D721Med (cell line): ENCODE data around the gene ZNF407.

ENCODE experiments used
- DNase-seq: peaks from one replicate; pipeline ENCODE4 v3.0.0; 2011; ENCODE audit warnings: low spot score; ENCODE audit not compliant: insufficient read length
- FAIRE-seq: peaks from 2 replicates; lab custom pipeline; 2011; peaks lifted over from hg19 to GRCh38; lab: Jason Lieb, UNC
- TF ChIP-seq, protein P1 (sequence below): IDR thresholded peaks from 2 replicates; pipeline ENCODE4 v1.5.1; 2012; ENCODE audit warnings: mild to moderate bottlenecking, control low read depth; ENCODE audit not compliant: insufficient read depth; ENCODE audit errors: missing control alignments

ZNF407 gene

DNA sequence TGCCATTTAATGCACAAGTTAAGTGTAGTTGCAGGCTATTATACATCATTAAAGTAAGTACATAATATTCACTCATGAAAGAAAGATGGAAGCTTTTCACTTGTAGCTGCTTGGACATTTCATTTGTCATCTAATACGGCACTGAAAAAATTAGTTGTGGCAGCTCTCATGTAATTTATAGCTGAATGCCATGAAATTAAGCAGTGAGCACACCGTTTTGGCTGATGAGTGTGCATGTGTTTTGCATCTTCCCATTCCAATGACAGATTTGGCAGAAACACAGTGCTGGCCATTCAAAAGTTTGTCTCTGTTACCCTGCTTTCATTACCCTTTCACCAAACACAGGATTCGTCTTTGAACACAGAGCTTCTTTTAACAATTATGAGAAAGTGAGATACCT, 437.3 kb downstream of the ZNF407 start:
- FAIRE-seq = no peak
- no peak for DNase-seq
- TF ChIP-seq, protein P1, sequence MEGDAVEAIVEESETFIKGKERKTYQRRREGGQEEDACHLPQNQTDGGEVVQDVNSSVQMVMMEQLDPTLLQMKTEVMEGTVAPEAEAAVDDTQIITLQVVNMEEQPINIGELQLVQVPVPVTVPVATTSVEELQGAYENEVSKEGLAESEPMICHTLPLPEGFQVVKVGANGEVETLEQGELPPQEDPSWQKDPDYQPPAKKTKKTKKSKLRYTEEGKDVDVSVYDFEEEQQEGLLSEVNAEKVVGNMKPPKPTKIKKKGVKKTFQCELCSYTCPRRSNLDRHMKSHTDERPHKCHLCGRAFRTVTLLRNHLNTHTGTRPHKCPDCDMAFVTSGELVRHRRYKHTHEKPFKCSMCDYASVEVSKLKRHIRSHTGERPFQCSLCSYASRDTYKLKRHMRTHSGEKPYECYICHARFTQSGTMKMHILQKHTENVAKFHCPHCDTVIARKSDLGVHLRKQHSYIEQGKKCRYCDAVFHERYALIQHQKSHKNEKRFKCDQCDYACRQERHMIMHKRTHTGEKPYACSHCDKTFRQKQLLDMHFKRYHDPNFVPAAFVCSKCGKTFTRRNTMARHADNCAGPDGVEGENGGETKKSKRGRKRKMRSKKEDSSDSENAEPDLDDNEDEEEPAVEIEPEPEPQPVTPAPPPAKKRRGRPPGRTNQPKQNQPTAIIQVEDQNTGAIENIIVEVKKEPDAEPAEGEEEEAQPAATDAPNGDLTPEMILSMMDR = no peak

DNA sequence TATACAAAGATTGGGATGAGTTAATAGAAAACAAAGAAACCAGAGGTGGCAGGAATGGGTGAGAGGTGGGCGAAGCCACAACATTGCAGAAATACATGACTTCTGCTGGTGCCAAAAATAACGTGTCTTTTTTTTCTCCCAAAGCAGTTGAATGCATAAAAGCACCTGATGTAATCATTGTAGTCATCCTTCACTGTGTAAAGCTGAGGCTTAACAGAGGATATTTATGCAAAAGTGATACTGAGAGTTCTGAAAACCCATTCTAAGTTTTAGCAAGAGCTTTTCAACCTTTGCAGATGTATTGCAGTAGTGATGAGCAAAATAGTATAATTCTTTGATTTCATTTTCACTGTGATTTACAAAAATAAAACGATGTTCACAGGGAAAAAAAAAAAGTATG, 438.3 kb downstream of the ZNF407 start:
- DNase-seq = no peak
- FAIRE-seq = no peak
- TF ChIP-seq, protein P1 = no peak

DNA sequence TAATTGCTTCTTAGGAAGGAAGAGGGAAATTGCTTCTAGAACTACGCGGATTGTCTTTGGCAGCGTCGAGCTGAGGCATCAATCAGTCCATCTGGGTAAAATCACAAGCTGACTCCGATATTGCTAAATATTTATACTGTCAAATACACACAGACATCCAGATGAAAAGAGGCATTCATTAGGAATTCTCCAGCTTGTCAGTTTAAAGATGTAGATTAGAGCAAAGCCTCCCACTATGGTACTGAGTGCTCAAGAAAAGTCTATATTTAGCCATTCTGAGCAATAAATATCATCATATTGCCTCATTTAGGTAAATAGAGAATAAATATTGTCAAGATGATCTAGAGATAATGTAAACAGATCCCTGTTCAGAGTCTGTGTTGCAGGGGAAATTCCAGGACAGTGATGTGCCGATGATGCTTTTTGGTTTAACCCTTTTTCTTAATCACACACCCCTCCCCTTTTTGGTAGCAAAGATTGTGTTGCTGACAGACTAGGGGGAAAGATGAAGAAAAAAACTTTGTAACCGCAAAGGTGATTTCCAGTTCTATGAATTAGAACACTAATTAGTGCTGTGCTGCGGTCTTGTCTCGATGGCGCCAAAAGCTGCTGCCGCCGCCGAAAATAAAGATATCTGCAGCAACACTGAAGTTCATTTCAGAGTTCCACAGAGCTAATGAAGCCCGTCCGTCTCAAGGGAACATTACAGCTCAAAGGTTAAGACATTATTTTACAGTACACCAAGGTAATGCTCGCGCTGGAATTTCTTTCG, 439.4 kb downstream of the ZNF407 start:
- FAIRE-seq (no peak), DNase-seq (no peak)
- TF ChIP-seq, protein P1 = no peak

DNA sequence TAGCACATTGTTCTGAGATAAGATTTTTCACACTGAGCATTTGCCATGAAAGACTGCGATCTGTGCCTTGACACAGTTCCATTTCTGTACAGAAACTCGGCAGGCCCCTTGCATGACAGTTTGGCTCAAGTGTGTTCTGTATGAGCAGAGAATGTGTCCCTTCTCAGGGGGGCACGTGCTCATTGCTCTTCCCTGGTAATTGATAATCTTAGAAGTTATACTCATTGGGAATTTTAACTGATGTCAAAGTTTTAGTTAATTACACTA, 440.0 kb downstream of the ZNF407 start:
- TF ChIP-seq, protein P1 = no peak
- no peak for FAIRE-seq
- no peak for DNase-seq

DNA sequence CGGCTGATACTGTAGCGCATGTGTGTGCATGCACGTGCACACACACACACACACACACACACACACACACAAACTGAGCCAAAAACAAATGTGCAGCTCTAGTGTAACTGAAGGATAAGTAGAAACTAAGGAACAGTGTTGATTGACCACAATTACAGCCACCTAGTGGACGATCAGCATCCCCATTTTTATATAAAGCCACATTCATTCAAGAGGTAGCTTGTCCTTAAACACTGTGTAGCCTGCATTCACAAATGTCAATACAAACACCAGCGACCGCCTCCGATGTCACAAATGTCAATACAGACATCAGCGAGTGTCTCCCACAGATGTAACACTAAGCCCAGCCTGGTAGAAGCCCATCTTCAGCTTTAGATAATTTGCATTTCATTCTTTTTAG, 443.9 kb downstream of the ZNF407 start:
- TF ChIP-seq, protein P1 = peak; percentile 30
- no peak for FAIRE-seq
- peak; percentile 24 for DNase-seq

DNA sequence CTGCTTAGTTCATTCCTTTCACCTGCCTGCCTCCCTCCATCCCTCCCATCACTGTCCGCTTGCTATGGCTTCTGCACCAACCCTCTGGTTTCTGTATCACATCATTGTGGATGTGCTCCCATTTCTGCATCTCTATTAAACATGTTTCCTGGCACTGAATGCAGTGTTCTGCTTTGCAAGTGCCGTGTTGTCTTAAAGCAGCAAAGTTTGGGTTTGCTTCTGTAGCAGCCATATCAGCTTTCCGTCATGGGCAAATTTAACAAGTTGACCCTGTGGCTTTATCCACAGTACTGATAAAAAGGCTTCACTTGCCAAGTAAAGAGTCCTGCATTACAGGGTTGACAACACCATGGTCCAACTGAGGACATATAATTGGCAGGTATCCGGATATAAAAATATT, 445.8 kb downstream of the ZNF407 start:
- TF ChIP-seq, protein P1 = no peak
- DNase-seq = peak; percentile 5
- peak; percentile 70 for FAIRE-seq

DNA sequence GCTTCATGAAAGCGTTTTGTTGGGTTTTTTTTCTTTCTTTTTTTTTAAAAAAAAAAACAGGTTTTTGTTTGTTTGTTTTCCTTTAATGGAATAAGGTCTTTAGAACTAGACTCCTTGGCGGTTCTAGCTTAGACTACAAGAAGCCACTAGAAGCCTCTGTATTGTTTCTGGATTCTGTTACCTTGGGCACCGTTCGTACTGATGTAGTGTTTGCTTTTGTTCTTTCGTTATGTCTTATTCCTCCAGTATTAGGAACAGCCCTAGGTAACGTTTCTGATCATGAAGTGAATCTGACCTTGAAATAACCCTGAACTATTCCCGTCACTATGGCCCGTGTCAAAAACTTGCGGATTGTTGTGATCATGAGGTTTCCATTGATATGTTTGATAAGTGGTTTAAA, 446.6 kb downstream of the ZNF407 start:
- DNase-seq (no peak), FAIRE-seq (peak; percentile 98)
- TF ChIP-seq, protein P1 = no peak
